ENCODE results near the gene NF1.
"Not testable (repeated sequence)": the region's sequence is repeated elsewhere in the genome, so short reads cannot be mapped to it uniquely, and the experiment has no call there.

Gene NF1

GRCh38 chr17:31382668-31383275 is 288.0 kb downstream of the NF1 start:
- not testable (repeated sequence) for DNase-seq (ENCODE audit: low read depth, low spot score)

- not testable (repeated sequence) for DNase-seq (ENCODE audit: low read depth, low spot score)
Measured at GRCh38 chr17:31383488-31383887, 288.7 kb downstream of the NF1 start.

GRCh38 chr17:31385428-31386285 is 290.9 kb downstream of the NF1 start:
- DNase-seq (ENCODE audit: low read depth, low spot score), result no peak

- DNase-seq (ENCODE audit: low read depth, low spot score), result no peak
Measured at GRCh38 chr17:31386542-31387075, 291.8 kb downstream of the NF1 start.

- DNase-seq (ENCODE audit: low read depth, low spot score), result no peak
Measured at GRCh38 chr17:31387438-31387837, 292.7 kb downstream of the NF1 start.

- no peak for DNase-seq (ENCODE audit: low read depth, low spot score)
Measured at GRCh38 chr17:31388351-31388750, 293.6 kb downstream of the NF1 start.

- peak; percentile 75 for DNase-seq (ENCODE audit: low read depth, low spot score)
Measured at GRCh38 chr17:31388770-31389656, 294.2 kb downstream of the NF1 start.

- peak; percentile 31 for DNase-seq (ENCODE audit: low read depth, low spot score)
Measured at GRCh38 chr17:31389657-31390381, 295.0 kb downstream of the NF1 start.

- DNase-seq (ENCODE audit: low read depth, low spot score), result no peak
Measured at GRCh38 chr17:31390426-31390747, 295.6 kb downstream of the NF1 start.

- DNase-seq (ENCODE audit: low read depth, low spot score), result peak; percentile 59
Measured at GRCh38 chr17:31390748-31391495, 296.1 kb downstream of the NF1 start.

- DNase-seq (ENCODE audit: low read depth, low spot score), result no peak
Measured at GRCh38 chr17:31391496-31391949, 296.7 kb downstream of the NF1 start, which contains the start of gene RAB11FIP4. Gene RAB11FIP4 (plus strand): TSS chr17:31391675. CDS start chr17:31391853, 178 bp downstream.

GRCh38 chr17:31392002-31392855 is 297.5 kb downstream of the NF1 start:
- no peak for DNase-seq (ENCODE audit: low read depth, low spot score)

- DNase-seq (ENCODE audit: low read depth, low spot score), result no peak
Measured at GRCh38 chr17:31392856-31393748, 298.3 kb downstream of the NF1 start.

GRCh38 chr17:31393749-31394146 is 299.0 kb downstream of the NF1 start:
- no peak for DNase-seq (ENCODE audit: low read depth, low spot score)

GRCh38 chr17:31394544-31394943 is 299.8 kb downstream of the NF1 start:
- DNase-seq (ENCODE audit: low read depth, low spot score), result peak; percentile 67

GRCh38 chr17:31397256-31397939 is 302.6 kb downstream of the NF1 start:
- no peak for DNase-seq (ENCODE audit: low read depth, low spot score)

- DNase-seq (ENCODE audit: low read depth, low spot score), result no peak
Measured at GRCh38 chr17:31398381-31399311, 303.9 kb downstream of the NF1 start.
